CD1c-positive myeloid dendritic cell (primary cell): Measurements from ENCODE around the gene DYNLT5.
"Not testable (repeated sequence)": the region's sequence is repeated elsewhere in the genome, so short reads cannot be mapped to it uniquely, and the experiment has no call there.

Experiments
- DNase-seq: peaks from one replicate; pipeline ENCODE4 v3.0.0-alpha.2; 2016; ENCODE audit errors: extremely low spot score

DYNLT5 gene, protein sequence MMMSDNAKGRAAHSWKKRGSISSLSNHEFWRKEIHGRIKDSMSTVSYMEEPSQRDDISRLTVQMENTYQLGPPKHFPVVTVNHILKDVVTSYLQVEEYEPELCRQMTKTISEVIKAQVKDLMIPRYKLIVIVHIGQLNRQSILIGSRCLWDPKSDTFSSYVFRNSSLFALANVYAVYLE

GRCh38 chr1:66752000-66752592 is at the start of gene DYNLT5:
Gene DYNLT5 (plus strand): TSS chr1:66752459. CDS start chr1:66754659, 2,200 bp downstream.
- peak; percentile 70 for DNase-seq

DNA sequence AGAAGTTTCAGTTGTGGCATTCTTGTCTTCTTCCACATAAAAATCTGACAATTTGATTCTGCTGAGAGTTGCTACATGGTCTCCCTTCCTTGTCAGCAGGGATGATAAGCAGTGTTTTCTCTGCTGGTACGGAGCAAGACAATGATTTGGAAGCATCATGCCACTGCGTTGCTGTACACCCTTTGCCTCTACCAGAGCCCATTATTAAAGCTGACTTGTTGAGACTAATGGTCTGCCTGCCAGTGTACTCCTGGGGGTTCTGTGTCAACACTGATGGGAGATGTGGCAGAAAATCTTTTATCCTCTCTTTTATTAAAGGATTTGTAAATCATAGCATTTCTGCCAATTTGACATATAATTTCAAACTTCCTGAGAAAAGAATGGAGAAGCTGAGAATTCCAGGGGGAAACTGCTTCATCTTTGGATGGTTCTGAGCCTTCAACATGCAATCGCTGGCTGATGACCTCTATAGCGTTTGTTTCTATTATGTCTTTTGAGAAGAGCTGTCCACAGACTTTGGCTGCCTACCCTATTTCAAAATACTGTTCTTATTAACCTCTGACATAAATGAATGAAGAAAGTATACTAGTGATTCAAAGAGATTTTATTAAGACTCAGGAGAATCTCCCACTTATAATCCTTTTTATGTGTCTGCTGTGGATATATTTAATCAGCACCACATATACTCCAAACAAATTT is 47.9 kb upstream of the DYNLT5 start:
- no peak for DNase-seq

DNA sequence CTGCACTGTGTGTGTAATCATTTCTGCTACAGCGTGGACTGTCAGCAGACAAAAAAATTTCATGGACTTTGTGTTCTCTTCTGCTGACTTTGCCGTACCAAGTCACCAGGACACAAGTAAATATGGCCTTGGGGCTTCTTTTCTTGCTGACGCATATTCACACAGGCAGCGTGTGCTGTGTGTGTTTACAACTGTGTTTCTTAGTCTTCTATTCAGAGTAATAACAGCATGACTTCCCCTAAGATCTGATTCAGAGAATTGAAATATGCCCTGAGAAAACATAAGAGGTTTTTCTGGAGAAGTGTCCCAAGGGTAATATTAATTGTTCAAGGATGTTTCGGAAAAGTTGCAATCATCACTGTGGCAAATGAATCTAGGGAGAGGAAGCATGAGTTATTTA is 47.1 kb upstream of the DYNLT5 start:
- DNase-seq: no peak

GRCh38 chr1:66711420-66711819 is 40.8 kb upstream of the DYNLT5 start:
- no peak for DNase-seq

DNA sequence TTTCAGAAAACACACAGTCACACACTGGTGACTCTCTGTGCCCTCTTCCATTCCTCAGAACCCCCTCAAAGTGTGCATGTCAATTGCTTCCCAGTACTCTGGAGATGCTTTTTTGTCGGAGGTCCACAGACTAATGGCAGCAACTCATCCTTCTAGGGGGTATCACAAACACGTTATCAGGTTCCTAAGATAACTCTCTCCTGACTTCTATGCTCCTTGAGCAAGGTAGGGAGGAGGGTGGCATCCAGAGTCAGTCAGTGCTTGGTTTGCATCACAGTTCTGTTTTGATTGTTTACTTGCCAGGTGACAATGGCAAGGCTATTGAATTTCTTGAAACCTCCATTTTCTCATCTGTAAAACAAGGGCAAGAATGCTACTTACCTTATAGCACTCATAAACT is 39.4 kb upstream of the DYNLT5 start:
- DNase-seq: no peak

- DNase-seq: no peak
Observed at GRCh38 chr1:66723985-66724384, 28.3 kb upstream of the DYNLT5 start.

GRCh38 chr1:66725885-66726665 is 26.2 kb upstream of the DYNLT5 start:
- peak; percentile 82 for DNase-seq

DNA sequence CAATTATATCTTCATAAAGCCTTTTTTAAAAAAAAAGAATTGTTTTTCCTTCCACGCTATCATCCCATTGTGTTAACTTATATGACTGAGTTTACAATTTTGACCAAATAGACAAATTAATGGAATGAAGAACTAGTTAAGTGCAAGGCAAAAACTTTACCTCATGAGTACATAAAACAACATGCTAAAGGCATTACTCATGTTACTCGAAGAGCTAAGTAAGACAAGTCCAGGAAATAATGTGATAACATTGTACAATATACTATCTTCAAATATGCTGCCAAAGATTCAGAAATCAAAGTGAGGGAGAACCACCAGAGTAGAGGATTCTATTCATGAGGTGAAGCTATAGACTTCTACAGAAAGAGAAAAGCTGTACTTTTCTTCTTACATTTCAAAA is 24.2 kb upstream of the DYNLT5 start:
- DNase-seq: no peak

DNA sequence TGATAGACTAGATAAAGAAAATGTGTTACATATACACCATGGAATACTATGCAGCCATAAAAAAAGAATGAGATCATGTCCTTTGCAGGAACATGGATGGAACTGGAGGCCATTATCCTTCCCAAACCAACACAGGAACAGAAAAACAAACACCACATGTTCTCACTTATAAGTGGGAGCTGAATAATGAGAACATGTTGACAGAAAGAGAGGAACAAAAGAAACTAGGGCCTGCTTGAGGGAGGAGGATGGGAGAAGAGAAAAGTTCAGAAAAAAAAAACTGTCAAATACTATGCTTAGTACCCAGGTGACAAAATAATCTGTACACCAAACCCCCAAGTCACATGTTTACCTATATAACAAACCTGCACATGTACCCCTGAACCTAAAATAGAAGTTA is 23.5 kb upstream of the DYNLT5 start:
- DNase-seq: not testable (repeated sequence)

GRCh38 chr1:66729119-66729518 is 23.1 kb upstream of the DYNLT5 start:
- DNase-seq: no peak

- DNase-seq: no peak
Observed at GRCh38 chr1:66729523-66729922, 22.7 kb upstream of the DYNLT5 start.

- DNase-seq: no peak
Observed at GRCh38 chr1:66730462-66730861, 21.8 kb upstream of the DYNLT5 start.

DNA sequence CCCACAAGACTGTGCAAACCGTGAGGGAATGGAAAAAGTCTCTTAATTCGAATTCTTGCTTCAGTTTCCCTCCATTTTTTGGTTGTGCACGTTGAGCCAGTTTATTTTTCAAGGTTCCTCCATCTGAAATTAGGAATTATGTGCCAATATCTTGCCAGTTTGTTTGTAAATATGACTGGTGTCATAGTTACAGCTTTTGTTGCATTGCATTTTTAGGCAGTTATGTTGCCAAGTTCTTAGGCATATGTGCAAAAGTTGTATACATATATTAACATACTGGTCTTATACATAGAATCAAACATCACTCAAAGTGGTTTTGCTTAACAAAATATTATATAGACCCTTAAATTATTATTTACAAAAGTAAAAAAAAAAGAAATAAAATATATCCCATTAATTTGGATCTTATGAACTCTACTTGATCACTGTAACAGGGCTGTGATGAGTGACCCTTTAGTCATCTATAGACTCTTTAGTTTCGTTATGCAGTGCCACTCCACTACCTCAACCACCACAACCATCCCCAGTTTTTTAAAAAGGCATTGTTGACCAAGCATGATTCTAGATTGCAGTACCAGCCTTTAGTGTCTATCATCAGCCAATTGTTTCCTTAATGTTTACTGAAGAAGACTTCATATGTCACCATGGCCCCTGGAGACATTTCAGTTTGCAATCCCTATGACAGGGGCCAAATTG is 20.9 kb upstream of the DYNLT5 start:
- DNase-seq: no peak

DNA sequence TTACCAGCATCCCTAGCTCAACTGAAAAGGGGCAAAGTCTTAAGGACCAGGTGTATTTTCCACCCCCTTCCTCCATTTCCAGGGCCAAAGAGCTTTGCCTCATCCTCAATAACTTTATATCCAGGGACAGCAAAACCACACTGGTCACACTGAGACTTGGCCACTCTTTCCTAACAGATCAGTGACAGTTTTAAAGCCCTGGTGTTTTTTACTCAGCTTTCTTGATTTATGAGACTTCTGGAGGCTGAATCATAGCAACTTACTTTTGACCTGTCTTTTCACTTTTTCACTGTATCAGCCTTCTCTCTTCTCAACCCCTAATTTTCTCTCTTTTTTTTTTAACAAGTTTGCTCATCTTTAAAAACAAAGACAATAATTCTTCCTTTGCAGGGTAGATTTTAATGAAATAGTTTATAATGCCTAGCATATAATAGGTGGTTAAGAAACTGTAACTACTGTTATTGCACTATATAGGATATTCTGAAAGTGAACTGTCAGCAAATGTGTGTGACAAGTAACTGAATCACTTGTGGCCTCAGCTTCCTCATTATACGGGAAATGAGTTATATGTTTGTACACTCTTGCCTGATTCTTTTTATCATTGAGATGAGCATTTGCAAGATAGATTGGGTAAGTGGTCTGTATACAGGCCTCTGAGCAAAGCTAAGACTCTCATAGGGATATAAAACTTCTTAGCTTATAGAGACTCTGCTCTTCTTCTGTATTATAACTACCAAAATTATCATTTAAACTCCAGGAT is 19.7 kb upstream of the DYNLT5 start:
- DNase-seq: peak; percentile 74

DNA sequence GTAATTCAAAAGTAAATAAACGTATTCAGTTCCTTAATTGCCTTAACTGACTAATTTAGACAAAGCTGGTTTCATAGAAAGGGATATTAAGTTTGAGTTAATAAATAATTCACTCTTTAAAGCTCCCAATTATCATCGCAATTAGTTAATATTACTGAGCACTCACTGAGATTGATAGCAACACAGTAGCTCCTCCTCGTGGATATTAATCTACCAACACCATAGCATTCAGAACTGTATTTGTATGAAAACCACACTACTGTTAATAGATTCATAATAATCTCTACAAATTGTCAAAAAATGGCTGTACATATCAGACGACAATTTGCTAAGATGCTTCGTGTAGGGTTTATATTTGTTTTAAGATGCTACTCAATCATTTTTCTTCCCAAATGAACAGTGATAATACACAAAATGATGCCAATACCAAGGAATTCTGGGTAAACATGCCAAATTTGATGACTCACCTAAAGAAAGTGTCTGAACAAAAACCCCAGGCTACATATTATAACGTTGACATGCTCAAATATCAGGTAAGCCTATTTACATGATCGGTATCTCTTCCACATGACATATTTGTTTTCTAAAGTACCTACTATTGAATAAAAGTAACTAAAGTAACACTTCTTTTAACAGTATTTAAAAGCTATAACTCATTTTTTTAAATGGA is 18.8 kb upstream of the DYNLT5 start:
- DNase-seq: peak; percentile 5

GRCh38 chr1:66734531-66734930 is 17.7 kb upstream of the DYNLT5 start:
- DNase-seq: not testable (repeated sequence)

DNA sequence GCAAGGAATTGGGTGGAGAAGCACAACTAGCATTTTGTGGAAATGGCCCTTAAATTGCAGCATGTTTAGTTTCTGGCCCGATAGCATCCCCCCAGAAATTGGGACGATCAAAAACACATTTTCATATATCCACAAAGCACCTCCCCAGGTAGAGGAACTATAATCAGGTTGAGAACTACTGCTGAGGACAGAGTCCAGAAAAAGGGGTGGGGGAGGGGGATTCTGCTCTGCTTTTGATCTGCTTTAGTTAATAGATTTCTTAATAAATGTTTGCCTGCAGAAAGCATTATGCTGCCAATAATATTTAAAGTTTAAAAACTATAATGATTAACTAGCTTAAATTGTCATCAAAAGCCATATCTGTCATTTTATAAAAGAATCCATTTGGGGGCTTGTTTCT is 14.4 kb upstream of the DYNLT5 start:
- DNase-seq: no peak

GRCh38 chr1:66739401-66740157 is 12.7 kb upstream of the DYNLT5 start:
- DNase-seq: peak; percentile 58

- DNase-seq: no peak
Observed at GRCh38 chr1:66745451-66745850, 6.8 kb upstream of the DYNLT5 start.

- DNase-seq: no peak
Observed at GRCh38 chr1:66747501-66747900, 4.8 kb upstream of the DYNLT5 start.
